GM19438 (cell line): ENCODE data around the gene DYNC2I2.
A peak's percentile ranks its signal among the peaks of the same experiment; 100 is the strongest.
"Not testable (repeated sequence)": the region's sequence is repeated elsewhere in the genome, so short reads cannot be mapped to it uniquely, and the experiment has no call there.

Experiments
- ATAC-seq: cut with Tn5 transposase; IDR thresholded peaks from one replicate; pipeline ENCODE4 v1.9.1; 2021; ENCODE audit warnings: low read depth; ENCODE audit not compliant: unreplicated experiment

The DYNC2I2 gene

DNA sequence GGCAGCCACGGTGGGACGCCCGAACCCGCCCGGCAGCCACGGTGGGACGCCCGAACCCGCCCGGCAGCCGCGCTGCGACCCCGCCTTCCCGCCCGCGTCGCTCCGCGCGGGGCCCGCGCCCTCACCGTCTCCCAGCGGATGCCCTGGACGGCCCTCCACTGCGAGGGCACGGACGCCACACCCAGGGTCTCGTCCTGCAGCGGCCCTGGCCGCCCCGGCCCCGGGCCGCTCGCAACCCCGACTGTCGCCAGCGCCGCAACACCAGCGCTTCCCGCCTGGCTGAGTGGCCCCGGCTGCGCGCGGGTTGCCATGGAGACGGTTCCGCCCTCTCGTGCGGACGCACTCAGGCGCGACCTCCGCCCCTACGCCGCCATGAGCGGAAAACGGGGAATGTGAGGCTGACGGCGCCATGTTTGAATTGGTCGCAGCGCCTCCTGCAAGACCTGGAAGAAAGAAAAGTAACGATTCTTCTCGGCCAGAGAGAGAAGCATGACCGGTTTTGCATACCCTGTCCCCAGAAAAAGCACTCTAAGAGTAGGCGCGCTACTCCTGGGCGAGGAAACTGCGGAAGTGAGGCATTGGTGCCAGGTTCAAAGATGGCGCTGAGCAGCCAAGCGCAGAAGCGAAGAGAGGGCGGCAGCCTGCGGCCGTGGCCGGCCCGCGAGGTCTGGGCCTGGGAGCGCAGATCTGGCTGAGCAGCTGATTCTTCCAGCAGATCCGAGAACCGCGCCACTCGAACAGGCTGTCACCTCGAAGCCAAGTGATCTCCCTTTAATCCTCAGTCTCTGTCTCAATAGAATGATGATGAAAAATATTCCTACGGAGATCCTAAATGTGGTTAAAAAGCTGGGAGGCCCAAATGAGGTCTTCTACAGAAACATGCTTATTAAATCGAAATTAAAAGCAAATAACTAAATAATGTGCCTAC is at the start of gene DYNC2I2:
DYNC2I2 (minus strand) TSS at position 432 of the 928 bp plus-strand sequence; CDS start at position 311, 121 bp downstream.
- peak; percentile 62 for ATAC-seq

DNA sequence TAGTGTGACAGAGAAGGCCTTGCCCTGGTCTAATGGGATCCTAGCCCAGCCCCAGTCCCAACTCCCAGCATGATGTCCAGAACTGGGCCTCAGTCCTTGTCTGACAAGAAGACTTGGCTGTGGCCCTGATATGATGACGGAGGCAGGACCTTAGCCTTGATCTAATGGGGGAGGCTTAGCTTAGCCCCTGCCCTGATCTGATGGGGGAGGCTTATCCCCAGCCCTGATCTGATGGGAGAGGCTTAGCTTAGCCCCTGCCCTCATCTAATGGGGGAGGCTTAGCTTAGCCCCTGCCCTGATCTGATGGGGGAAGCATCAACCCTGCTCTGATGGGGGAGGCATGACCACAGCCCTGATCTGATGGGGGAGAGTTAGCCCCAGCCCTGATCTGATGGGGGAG is 49.4 kb upstream of the DYNC2I2 start:
- no peak for ATAC-seq

DNA sequence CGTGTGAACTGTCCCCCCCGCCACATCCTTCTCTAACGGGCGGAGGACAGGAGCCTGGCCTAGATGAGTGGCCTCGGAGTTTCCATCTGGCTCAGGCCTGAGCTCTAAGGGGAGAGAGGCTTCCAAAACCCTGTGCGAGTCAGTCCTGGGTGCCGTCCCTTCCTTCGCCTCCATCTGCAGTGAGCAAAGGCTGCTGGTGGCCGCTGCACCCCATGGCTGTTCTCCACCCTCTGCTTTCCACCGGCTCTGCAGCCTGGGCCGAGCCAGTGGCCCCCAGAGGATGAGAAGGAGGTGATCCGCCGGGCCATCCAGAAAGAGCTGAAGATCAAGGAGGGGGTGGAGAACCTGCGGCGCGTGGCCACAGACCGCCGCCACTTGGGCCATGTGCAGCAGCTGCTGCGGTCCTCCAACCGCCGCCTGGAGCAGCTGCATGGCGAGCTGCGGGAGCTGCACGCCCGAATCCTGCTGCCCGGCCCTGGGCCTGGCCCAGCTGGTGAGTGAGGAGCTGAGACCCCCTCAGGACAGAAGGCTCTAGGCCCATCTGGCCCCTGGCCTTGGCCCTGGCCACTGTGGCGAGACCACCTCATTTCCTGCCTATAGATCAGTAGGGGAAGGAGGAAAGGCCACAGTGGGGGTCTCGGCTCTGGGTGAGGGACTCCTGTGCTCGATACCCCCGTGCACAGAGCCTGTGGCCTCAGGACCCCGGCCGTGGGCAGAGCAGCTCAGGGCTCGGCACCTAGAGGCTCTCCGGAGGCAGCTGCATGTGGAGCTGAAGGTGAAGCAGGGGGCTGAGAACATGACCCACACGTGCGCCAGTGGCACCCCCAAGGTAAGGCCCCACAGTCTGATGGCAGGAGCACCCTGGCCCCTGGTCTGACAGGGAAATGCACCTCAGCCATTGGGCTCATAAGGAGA is 48.7 kb upstream of the DYNC2I2 start:
- ATAC-seq: no peak

DNA sequence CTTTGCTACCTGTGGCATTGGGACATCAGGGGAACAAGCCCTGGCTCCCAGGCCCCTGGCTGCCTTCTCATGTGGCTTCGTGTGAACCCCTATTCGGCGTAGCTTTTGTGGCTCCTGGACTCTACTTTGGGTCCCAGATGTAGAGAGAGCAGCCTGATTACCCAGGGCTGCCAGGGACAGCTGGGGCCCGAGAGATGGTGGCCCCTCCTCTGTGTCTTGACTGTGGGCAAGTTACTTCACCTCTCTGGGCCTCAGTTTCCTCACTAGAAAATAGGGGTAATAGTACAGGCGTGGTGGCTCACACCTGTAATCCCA is 47.7 kb upstream of the DYNC2I2 start:
- no peak for ATAC-seq

DNA sequence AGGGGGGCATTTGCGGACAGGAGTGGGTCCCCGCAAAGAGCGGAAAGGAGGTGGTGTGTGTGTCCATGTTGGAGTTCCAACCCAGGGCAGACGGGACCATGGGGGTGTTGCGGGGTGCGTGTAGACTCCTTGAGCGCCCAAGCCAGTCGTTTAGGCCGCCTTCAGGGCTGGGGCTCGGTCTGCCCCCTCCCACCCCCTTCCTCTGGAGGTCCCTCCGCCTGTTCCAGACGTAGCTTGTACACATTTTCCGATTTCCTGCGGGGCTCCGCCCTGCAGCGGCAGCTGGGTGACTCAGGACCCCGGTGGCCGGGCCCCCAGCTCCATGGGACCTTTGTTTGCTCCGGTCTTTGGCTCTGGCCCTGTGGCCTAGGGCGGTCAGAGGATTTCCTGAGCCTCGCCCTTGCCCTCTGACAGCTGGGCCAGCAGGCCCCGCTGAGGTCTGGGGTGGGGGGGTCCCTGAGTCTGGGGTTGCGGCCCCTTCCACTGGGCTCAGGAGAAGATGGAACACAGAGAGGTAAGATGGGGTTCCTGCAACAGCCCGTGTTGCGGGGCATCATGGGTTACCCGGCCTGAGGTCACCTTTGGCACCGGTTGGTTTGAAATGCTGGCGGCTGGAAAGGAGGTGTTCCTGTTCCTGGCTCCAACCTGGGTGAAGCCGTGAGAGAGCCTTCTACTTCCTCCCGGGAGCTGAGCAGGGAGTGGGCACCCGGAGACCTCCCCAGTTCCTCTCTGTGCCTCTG is 47.1 kb upstream of the DYNC2I2 start:
- ATAC-seq: no peak

DNA sequence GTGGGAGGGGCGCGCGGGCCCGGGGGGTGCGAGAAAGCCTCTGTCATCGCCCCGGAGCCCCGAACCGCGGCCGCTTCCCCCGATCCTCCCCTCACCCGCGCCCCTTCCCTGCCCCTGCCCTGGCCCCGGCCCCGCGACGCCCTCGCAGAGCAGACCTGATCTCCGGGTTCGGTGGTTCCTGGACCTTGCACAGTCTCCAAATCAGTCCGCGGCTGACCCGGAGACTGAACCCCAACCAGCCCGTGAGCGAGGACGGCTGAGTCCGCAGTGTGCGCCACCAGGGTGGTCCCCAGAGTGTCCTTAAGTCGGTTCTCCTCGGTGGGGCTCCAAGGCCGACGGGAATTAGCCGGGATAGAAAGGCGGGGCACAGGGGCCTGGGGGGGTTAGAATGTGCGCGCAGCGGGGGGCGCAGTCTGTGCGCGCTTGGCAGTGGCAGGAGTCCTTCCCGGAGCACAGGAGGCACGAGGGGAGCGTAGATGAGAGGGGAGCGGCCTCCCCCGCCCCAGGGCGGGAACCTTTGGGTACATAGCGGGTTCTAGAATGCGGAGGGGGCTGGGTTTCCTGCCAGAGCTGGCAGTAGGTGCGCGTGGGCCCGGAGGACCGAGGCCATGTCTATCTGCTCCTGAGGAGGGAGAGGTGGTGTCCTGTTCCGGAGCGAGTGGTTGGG is 46.4 kb upstream of the DYNC2I2 start:
- ATAC-seq: peak; percentile 18

DNA sequence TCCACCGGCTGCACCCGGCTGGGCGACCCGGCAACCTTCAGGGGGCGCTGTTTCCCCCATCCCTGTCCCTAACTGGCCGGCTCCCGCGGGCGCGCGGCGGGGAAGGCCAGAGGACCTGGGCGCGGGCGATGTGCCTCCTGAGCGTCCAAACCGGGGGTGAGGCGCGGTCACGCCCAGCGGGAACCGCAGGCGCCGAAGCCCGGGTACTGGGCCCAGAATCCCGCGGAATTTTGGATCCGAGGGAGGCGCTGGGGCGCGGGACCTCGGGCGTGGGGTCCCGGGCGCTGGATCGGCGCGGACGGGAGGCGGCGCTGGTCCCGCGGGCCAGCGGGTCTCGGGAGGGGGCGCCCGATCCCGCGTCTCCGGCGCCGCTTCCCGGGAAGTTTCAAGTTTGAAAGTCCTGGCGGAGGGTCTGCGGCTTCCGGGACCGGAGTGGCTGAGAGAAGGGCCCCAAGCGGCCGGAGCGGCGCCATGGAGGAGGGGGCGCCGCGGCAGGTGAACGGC is 45.9 kb upstream of the DYNC2I2 start, which contains the start of gene PKN3:
PKN3 (plus strand) TSS at position 59 of the 504 bp plus-strand sequence; CDS start at position 472, 413 bp downstream.
- ATAC-seq: peak; percentile 69

DNA sequence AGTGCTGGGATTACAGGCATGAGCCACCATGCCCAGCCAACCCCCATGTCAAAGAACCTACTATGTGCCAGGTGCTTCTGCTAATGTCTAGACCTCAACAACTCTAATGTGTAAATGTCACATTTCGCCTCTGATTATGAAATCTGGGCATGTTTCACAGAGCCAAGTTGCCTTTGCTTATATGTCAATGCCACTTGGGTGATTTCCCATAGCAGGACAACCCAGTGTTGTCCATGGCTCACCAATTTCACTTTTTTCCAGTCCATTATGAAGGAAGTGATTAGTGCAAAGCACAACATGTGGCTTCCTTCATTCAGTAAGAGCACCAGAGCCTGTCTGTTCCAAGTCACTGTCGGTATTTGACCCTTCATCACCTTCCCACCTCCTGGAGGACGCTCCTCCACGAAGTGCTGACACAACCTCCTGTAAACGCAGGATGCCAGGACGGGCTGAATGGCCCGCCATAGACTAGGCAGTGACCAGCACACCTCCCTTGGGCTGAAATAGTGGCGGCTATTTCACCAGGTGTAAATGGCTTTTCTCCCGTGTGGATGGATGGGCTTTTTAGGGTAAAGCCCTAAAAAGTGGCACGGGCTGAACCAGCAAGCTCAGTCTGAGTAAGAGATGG is 44.7 kb upstream of the DYNC2I2 start:
- no peak for ATAC-seq

DNA sequence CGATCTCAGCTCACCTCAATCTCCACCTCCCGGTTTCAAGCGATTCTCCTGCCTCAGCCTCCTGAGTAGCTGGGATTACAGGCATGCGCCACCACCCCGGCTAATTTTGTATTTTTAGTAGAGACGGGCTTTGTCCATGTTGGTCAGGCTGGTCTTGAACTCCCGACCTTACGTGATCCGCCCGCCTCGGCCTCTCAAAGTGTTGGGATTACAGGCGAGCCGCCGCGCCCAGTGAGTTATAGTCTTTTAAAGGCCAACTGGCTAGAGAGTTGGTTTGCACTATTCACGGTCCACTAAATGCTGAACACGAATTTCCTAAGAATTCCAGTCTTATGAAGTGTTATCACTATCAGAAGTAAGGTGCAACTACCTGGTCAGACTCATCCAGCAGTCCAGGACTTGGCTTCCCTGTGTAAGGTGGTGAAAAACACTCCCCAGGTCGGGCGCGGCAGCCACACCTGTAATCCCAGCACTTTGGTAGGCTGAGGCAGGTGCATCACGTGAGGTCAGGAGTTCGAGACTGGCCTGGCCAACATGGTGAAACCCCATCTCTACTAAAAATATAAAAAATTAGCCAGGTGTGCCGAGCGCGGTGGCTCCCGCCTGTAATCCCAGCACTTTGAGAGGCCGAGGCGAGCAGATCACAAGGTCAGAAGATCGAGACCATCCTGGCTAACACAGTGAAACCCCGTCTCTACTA is 42.6 kb upstream of the DYNC2I2 start:
- ATAC-seq: not testable (repeated sequence)

DNA sequence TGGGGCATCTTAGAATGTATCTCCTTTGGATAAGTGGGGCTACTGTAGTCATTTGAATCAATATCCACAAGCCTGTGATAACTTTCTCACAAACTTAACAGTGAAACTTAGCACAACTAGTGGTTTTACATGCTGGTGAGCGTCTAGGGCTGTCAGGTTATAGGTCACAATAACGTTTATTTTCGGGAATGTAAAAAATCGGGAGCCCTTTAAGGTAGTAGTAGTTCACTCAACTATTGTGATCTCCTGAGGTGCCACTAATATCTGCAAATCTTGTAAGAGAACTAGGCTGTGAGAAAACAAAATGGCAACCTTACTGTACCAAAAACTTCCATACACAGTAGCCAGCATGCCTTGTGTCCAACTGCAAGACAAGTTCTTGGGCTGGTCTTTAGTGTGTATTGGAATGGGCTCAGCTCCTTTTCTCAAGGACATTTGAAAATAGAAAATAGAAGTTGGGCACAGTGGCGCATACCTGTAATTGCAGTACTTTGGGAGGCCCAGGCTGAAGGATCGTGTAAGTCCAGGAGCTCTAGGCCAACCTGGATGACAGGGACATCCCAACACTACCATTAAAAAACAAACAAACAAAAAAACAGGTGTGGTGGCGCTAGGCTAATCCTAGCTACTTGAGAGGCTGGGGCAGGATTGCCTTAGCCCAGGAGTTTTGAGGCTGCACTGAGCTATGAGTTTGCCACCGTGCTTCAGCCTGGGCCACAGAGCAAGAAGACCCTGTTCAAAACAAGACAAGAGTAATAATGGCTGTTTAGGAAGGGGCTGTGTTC is 40.5 kb upstream of the DYNC2I2 start:
- no peak for ATAC-seq

DNA sequence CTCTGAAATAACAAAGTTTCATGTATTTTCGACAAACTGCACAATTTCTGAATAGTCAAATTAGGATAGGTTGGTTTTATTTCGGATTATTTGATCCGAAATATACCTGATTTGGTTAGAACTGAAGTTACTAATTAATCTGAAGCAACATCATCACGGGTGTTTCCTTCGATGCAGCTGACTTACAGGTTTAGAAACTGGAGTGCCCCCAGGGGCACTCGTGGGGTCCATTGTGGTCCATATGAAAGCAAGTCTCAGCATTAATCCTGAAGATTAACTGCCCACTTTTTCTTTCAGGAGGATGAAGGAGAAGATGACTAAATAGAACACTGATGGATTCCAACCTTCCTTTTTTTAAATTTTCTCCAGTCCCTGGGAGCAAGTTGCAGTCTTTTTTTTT is 37.7 kb upstream of the DYNC2I2 start:
- no peak for ATAC-seq

DNA sequence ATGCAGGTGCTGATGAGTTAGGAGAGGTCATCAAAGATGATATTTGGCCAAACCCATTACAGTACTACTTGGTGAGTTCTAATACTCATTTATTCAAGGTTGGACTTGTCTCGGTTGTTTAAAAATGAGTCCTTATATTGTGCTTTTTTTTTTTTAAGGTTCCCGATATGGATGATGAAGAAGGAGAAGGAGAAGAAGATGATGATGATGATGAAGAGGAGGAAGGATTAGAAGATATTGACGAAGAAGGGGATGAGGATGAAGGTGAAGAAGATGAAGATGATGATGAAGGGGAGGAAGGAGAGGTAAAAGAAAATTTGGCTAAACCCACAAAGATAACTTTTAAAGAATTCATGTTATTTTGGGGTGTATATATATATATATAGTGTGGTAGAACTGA is 37.1 kb upstream of the DYNC2I2 start:
- not testable (repeated sequence) for ATAC-seq

DNA sequence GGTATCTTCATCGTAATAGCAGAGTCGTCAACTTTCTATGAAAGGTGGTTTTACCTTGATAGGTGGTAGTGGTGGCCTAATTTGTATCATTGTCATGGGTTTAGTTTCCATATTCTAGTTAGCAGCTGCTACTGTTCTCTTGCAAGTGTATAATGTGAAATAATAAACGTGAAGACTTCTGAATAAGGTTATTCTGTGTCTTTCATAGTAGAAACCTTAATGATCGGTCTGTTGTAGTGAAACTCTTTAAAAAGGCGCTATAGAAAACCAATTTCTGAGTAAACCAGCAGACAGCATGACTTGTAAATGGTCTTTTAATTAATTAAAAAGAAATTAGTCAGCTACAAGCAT is 34.0 kb upstream of the DYNC2I2 start:
- no peak for ATAC-seq

DNA sequence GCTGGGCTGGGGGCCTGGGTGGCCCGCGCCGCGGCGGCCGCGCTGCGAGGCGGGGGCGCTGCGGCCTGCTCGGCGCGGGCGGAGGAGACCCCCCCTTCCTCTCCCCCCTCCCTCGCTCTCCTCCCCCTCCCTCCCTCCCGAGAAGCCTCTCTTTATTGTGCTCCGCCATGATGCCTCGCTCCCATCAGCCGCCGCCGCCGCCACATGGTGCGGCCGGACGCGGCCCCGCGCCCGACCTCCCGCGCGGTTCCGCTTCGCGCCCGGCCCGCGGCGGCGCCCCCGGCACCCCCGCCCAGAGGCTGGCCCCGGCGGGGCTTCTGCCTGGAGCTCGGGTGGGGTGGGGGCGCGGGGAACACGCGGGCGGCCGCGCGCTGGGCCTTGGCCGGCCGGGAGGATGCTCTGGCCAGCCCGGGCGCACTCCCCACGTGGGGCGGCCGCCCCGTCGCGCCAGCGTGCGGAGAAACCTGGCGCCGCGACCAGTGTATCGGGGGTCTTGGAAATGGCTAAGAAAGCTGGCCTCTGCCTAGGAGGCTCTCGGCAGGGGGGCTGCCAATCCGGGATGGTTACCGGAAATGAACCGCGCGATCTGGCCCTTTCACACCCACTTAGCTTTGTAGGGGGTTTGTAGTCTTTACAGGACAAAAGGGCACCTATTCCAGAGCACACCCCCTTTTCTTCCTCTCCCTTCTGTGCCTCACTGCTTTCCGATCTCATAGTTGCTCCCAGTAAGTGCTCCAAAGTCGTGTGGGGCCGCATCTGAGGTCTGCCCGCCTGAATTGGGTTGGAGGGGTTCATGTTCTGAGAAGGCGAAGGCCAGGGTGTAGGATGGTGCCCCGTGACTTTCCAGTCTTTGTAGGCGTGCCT is 33.4 kb upstream of the DYNC2I2 start:
- ATAC-seq: no peak

DNA sequence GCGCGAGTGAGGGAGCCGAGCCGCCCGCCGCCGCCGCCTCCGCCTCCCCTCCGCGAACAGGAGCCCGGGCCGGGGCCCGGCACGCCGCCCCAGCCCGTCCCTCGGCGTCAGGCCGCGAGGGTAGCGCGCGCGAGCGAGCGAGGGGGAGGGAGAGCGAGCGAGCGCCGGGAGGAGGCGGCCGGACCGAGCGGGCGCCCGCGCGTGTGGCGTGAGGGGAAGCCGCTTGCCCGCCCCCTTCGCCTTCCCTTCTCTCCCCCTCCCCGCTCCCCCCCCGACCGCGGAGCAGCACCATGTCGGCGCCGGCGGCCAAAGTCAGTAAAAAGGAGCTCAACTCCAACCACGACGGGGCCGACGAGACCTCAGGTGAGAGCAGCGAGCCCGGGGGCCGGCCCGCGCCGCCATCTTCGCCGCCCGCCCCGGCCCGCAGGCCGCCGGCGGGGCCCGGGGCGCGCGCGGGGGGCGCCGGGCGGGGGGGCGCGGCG is 32.7 kb upstream of the DYNC2I2 start:
- ATAC-seq: no peak

DNA sequence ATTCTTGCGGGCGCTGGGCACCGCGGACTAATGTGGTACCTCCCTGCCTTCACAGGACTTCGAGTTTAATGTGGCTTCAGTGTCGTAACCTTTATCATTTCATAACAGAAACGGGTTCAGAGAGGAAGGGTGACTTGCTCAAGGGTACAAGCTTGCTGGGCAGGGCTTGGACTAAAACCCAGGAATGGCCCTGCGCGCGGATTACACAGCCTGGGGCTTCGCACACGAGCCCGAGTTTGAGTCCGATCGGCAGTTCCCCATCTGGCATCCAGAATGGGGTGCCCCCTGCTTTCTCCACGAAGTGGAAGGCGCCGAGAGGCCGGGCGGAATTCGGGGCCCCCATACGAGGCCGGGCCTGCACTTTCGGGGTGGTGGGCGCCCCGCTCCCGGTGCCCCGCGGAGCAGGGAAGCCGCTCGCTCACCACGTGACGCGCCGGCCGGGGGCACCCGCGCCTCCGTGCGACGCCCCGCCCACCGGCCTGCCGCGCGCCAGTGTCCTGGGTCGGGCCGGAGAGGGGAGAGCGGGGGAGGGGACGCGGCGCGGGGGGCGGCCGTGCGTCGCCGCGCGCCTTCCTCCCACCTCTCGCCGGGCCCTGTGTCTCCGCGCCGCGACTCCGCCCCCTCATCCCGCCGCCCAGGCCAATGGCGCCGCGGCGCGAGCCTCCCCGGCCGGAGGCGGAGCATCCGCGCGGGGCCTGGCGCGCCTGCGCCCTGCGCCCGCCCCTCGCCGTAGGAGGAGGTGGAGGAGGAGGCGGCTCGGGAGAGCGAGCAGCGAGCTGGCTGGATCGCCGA is 32.0 kb upstream of the DYNC2I2 start, which contains the start of gene SET:
SET (plus strand) TSS at position 722 of the 792 bp plus-strand sequence. CDS start 361 bp downstream, outside the sequence.
- ATAC-seq: peak; percentile 53
